IPS-18c (cell line): ENCODE results near the gene KIF6.
"Not testable (repeated sequence)": the region's sequence is repeated elsewhere in the genome, so short reads cannot be mapped to it uniquely, and the experiment has no call there.

Source experiments
- H3K4me3 ChIP-seq: 2 replicates; pipeline ENCODE4 v1.7.0; 2013; ENCODE audit warnings: low read depth, mild to moderate bottlenecking, low read length, moderate library complexity; ENCODE audit not compliant: insufficient read depth
- H3K9me3 ChIP-seq: one replicate; pipeline ENCODE4 v1.6.1; 2013; ENCODE audit warnings: mild to moderate bottlenecking, low read length, moderate library complexity; ENCODE audit not compliant: control insufficient read depth, insufficient read depth

KIF6 gene

GRCh38 chr6:39681674-39682121 is 43.5 kb downstream of the KIF6 start:
- H3K9me3 ChIP-seq: no peaks in the 10 kb centered on the region

DNA sequence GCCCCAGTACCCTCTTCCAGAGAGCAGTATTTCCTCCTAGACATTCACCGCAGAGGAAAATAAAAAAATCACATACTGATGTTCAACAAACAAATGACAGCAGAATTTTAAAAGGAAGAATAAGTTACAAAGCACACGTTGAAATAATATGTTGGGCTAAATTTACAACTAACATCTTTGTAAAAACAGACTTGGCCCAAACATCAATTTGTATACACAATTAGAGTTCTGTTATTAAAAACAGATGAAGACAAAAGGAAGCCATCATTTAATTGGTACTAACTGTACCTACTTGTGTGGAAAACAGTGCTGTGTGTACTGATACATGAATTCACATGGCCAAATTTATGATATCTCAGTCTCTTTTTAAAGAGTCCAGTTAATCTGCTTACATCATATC is 46.3 kb downstream of the KIF6 start:
- H3K9me3 ChIP-seq: no peaks in the 10 kb centered on the region
- H3K4me3 ChIP-seq: no peak overlapping the region

More at GRCh38 chr6:39681674-39682121, 43.5 kb downstream of the KIF6 start:
- no peak overlapping the region for H3K4me3 ChIP-seq

DNA sequence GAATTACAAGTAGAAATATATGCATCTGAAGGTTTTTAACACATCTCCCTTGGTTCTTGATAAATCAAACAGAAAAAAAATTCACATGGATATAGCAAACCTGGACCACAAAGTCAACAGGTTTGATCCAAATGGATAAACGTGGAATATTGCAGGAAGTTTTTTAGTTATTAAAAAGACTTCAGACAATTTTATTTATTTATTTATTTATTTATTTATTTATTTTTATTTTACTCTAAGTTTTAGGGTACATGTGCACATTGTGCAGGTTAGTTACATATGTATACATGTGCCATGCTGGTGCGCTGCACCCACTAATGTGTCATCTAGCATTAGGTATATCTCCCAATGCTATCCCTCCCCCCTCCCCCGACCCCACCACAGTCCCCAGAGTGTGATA is 47.9 kb downstream of the KIF6 start:
- not testable (repeated sequence) for H3K4me3 ChIP-seq, H3K9me3 ChIP-seq

DNA sequence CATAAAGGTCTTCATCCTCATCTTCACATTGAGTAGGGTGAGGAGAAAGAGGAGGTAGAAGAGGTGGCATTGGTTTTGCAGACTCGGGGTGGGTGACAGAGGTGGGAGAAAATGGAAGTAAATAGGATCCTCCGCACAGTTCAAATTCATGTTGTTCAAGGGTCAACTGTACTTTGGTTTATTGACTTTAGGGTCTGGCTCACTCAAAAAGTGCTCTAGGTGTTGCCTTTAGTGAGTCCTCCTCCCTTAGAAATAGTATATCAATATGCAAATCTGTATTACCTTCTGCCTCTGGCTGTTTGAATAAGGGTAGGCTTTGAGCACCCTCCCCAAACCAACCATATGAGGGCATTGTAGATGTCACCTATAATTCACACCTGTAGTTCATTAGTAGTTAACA is 54.7 kb downstream of the KIF6 start:
- no peaks in the 10 kb centered on the region for H3K9me3 ChIP-seq
- no peak overlapping the region for H3K4me3 ChIP-seq

DNA sequence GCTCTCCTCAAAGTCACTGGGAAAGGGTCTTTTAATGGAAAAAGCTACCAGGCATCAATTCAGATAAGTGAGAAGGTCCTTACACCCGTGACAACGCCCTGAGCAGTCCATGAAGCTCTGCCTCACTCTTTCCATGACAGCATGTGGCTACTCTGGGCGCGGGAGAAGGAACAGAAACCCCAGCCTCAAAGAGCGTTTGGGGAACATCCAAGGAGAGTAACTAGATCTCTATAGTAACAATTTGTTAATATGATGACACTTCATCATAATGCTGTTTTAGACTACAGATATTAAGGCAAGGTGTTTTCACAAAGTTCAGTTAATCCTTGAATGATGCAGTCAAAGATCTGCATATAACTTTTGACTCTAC is 55.2 kb downstream of the KIF6 start:
- H3K9me3 ChIP-seq: no peaks in the 10 kb centered on the region

GRCh38 chr6:39669207-39669972 is 55.8 kb downstream of the KIF6 start:
- Histone ChIP-seq H3K4me3 (no peak overlapping the region), H3K9me3 (no peaks in the 10 kb centered on the region)

More for the DNA sequence above, 55.2 kb downstream of the KIF6 start:
- H3K4me3 ChIP-seq: no peak overlapping the region

- Histone ChIP-seq H3K9me3 (no peaks in the 10 kb centered on the region), H3K4me3 (no peak overlapping the region)
Measured at GRCh38 chr6:39666706-39667489, 58.3 kb downstream of the KIF6 start.

DNA sequence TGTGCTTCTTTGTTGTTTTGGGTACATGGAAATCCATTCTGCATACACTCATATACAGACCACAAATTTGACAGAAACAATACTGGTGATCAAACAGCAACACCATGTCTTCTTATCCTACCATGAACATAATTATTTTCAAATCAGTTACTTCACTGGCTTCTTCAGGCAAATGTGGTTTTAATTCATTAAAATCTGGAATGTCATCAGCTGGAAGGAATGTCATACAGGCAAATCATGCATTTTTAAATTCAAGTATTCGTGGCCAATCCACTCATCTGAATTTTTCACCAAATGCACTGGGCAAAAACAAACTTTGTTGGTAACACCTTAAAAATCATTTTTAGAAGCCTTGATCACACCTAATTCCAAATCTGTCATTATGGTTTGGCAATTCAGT is 59.3 kb downstream of the KIF6 start:
- no peak overlapping the region for H3K4me3 ChIP-seq
- no peaks in the 10 kb centered on the region for H3K9me3 ChIP-seq

DNA sequence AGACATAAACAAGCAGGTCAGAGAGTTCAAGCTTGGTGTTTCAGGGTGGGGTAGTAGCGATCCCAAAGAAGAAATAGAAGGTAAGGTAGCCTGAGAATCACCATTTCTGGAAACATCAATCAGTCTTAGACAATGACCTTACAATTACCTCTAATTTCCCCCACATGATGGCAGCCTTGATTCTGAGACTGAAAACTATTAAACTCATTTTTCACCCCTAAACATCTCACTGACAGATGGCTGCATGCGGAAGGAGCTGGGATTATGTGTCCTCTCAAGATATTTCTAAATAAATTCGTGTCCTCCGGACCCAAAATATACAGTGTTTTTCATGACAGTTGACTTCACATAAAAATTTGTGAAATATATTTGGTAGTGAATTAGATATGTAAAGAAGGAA is 61.0 kb downstream of the KIF6 start:
- Histone ChIP-seq H3K9me3 (no peaks in the 10 kb centered on the region), H3K4me3 (no peak overlapping the region)

GRCh38 chr6:39657355-39658135 is 67.7 kb downstream of the KIF6 start:
- Histone ChIP-seq H3K9me3 (no peaks in the 10 kb centered on the region), H3K4me3 (no peak overlapping the region)

GRCh38 chr6:39654121-39654520 is 71.1 kb downstream of the KIF6 start:
- Histone ChIP-seq H3K4me3 (no peak overlapping the region), H3K9me3 (no peaks in the 10 kb centered on the region)

DNA sequence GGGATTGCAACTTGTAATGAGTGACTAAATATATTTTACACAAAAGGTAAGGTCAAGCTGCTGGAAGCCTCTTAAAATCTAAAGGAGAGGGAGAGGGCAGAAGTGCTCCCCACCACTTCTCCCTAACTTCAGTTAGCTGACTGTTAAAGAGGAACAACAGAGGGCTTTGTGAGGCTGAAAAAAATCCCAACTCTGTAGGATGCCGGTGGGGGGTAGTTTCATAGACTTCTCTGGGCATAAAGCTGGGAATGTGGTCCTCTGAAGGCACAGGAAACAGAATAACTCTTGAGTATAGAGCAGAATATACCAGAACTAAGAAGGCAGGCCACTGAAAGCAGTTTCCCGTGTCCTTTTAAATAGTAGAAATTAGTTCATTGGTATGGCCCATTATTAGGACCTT is 71.6 kb downstream of the KIF6 start:
- H3K9me3 ChIP-seq: no peaks in the 10 kb centered on the region
- no peak overlapping the region for H3K4me3 ChIP-seq

DNA sequence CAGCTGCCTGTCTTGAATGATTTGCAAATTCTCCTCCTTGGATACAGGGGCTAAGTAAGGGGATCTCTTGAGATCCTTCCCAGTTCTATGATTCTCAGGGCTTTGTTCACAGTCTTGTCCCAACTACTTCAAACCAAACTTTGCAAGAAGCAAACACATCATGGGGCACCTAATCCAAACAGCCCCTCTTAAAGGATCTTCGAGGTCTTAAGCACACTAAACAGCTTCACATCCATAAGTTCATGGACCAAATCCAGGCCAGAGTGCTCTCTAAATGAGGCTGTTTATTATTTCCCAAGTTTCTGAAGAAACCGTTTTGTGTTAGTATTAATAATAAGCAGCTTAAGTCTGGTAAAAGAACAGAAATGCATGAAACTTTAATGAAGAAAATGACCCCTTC is 75.2 kb downstream of the KIF6 start:
- H3K9me3 ChIP-seq: no peaks in the 10 kb centered on the region
- H3K4me3 ChIP-seq: no peak overlapping the region

- no peaks in the 10 kb centered on the region for H3K9me3 ChIP-seq
Measured at GRCh38 chr6:39646751-39647420, 78.3 kb downstream of the KIF6 start.

DNA sequence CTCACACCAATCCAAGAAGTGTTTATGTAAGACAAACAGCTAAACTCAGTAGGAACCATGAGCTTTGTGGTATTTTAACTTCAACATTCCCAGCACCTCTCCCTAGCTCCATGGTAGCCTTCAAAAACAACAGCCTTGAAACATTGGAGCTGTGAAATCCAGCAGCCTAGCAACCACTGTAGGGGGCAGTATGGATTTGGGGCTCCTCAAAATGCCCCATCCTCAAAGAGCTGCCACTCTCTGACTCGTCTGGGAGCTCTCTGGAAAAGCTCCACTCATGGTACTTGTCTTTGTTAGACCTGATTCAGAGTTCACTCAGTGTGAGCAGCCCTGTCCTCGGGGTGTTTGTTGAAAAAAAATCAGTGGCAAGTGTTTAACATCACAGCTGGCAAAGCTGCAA is 82.9 kb downstream of the KIF6 start:
- H3K9me3 ChIP-seq: no peaks in the 10 kb centered on the region
- no peak overlapping the region for H3K4me3 ChIP-seq

More at GRCh38 chr6:39646751-39647420, 78.3 kb downstream of the KIF6 start:
- H3K4me3 ChIP-seq: no peak overlapping the region

GRCh38 chr6:39638126-39638822 is 86.9 kb downstream of the KIF6 start:
- Histone ChIP-seq H3K9me3 (no peaks in the 10 kb centered on the region), H3K4me3 (no peak overlapping the region)
